GM19351 (cell line): ENCODE results near the gene SEMA6B.
"Not testable (repeated sequence)": the region's sequence is repeated elsewhere in the genome, so short reads cannot be mapped to it uniquely, and the experiment has no call there.

ENCODE experiments used
- ATAC-seq: cut with Tn5 transposase; IDR thresholded peaks from one replicate; pipeline ENCODE4 v1.9.1; 2021; ENCODE audit warnings: mild to moderate bottlenecking, moderate library complexity; ENCODE audit not compliant: unreplicated experiment

Gene SEMA6B

DNA sequence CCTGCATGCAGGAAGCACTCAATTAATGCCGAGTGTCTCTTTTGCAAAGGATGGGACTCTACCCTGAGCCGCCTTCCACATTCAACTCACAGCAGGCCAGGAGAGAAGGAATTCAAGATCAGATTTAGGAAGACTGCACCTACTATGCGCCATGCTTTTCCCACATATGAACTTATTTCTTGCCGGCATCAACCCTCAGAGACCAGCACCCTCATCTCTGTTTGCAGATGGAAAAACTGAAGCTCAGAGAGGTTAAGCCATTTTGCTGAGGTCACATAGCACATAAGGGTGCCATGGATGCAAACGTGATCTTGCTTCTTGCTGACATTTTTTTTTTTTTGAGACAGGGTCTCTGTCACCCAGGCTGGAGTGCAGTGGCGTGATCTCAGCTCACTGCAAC is 14.2 kb upstream of the SEMA6B start:
- no peak for ATAC-seq

DNA sequence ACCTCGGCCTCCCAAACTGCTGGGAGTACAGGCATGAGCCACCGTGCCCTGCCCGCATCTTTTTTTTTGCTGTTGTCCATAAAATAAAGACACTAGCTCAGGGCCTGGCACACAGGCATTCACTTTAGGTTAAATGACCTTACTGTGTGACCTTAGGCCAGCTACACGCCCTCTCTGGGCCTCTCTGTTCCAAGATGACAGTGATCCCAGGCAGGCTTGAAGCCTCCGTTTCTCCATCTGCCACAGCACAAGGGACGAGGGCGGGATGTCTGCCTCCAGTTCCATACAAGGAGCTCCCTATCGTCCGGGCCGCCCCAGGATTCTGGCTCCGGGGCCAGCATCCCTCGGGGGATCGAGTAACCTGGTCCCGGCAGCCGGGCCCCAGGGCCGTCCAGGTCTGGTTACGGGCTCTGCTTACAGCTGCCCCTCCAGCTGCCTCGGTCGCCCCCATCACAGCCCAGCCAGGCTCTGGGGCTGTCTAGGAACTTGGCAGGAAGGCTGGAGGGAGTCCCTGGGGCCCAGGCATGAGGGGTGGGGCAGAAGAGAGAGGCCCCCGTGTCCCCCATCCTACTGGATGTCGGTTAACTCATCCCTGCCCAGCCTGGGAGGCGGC is 11.9 kb upstream of the SEMA6B start:
- ATAC-seq: no peak

DNA sequence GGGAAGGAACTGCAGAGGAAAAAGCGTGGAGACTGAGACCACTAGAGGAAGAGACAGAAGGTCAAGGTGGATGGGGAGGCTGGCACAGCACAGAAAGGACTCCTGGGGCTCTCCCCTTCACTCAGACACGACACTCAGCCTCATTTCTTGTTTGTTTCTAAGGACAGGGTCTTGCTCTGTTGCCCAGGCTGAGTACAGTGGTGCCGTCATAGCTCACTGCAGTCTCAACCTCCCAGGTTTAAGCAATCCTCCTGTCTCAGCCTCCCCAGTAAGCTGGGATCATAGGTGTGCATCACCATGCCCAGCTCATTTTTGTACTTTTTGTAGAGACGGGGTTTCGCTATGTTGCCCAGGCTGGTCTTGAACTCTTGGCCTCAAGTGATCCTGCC is 11.4 kb upstream of the SEMA6B start:
- ATAC-seq: no peak

DNA sequence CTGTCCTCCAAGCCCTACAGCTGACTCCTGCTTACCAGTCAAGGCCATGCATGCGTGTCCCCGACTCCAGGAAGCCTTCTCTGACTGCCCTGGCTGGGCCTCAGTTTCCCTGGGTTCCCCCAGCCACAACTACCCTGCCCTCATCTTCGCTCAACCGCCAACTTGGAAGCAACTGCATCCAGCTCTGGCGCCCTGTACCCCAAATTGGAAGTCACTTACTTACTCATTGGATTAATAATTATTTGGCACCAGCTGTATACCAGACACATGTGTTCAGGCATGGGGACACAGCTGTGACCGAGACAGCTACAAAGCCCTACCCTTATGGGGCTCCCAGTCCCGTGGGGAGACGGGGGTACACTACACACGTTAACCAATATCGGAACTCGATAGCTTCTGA is 10.9 kb upstream of the SEMA6B start:
- ATAC-seq: no peak

DNA sequence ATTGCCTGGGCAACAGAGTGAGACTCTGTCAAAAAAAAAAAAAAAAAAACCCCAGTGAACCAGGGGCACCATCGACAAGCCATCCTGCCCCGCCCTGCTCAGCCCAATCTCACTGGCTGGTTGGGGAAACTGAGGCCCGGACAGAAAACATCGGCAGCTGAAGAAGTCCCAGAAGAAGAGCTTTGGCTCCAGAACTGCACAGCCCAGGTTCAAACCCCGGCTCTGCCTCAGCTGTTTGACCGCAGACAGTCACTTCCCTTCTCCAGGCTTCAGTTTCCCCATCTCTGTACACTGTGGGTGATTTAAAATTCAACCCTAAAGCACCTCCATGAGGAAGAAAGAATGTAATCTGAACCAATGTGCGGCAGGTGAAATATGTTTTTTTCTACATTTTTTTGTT is 9.4 kb upstream of the SEMA6B start:
- no peak for ATAC-seq

DNA sequence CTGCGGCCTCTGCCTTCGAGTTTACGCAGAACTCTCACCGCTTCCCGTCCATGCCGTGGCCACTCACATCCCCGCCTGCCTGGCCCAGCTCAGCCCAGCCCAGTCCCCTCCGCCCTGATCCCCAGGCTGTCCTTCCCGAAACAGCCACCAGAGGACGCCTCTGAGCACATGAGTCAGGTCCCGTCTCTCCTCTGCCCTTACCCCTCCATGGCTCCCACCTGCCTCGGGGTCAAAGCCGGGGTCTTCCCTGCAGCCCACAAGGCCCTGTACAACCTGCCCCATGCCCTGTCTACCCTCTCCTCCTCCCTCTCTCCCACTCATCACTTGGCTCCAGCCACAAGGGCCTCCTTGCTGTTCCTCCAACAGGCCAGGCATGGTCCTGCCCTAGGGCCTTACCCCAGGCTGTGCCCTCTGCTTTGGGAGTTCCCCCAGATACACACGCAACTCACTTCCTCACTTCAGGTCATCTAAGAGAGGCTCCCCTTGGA is 8.1 kb upstream of the SEMA6B start:
- no peak for ATAC-seq

DNA sequence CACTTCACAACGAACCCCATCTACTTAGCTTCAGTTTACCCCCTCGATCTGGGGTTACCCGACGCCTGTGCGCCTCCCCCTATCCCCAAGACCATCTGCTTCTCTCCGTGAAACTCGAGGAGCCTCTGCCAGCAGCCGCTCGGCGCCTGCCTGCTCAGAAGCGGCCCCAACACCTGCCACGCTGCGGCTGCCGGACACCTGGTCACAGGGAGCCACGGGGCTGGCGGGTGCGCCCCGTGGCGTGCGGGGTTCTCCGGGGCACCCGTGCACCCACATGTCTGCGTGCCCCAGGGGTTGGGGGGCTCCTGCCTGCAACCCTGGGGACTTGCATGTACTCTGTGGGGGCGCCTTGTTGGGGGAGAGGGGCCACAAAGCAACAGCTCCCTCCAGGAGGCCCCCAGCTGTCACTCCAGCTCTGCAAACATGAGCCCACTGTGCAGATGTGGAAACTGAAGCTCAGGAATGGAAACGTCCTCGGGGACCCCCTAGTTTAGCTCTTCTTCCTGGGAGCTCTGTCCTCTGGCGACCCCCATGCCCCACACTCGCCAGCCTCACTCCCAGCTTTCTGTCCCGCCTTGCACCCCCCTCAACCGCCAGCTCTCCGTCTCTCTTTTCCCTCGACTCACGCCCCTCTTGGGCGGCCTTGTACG is 7.0 kb upstream of the SEMA6B start:
- no peak for ATAC-seq

DNA sequence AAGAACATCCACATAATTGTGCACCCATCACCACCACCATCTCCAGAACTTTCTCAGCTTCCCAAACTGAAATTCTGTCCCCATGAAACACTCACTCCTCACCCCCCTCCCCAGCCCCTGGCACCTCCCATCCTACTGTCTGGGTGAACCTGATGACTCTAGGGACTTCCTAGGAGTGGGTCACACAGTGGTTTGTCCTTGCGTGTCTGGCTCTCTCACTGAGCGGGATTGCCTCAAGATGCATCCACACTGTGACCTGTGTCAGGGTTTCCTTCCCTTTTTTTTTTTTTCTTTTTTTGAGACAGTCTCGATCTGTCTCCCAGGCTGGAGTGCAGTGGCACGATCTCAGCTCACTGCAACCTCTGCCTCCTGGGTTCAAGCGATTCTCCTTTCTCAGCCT is 4.1 kb upstream of the SEMA6B start:
- not testable (repeated sequence) for ATAC-seq

DNA sequence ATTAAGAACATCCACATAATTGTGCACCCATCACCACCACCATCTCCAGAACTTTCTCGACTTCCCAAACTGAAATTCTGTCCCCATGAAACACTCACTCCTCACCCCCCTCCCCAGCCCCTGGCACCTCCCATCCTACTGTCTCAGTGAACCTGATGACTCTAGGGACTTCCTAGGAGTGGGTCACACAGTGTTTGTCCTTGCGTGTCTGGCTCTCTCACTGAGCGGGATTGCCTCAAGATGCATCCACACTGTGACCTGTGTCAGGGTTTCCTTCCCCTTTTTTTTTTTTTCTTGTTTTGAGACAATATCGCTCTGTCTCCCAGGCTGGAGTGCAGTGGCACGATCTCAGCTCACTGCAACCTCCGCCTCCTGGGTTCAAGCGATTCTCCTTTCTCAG is 2.6 kb upstream of the SEMA6B start:
- ATAC-seq: not testable (repeated sequence)

DNA sequence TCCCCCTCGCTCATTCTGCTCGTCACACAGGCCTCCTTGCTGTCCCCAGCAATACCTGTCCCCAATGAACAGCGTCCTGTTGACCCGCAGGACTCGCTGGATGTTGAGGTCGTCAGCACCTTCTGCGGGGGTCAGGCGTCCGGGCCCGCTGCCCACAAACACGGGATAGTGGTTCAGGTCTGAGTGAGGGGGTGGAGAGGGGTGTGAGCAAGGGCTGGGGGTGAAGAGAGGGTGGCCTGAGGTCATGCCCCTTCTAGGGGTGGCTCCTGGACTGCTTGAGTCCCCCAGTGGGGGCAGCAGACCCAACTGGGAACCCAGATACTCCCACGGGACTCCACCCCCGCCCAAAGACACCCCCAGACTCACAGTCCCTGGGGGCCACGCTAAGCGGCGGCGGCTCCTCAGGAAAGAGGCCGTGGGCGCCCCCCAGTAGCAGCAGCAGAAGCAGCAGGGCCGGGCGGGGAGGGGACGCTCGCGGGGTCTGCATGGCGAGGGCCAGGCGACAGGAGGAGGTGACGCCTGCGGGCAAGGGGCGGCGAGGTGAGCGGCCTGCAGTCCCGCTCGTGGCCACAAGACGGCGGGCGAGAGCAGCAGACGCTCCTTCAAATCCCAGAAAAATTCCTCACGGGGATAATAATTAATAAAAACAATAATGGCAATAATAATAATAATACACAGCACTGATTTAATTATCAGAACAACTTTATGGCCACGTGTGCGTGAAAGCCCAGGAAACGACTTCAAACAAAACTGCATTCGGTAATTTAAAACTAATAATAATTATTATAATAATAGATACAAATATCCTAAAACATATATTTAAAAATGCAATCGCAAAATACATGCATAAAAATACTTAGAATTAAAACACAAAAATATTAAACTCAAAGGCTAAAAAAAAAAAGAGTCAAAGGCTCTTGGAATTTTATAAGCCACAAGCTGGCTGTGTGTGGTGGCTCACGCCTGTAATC is 1.2 kb downstream of the SEMA6B start:
- ATAC-seq: no peak

DNA sequence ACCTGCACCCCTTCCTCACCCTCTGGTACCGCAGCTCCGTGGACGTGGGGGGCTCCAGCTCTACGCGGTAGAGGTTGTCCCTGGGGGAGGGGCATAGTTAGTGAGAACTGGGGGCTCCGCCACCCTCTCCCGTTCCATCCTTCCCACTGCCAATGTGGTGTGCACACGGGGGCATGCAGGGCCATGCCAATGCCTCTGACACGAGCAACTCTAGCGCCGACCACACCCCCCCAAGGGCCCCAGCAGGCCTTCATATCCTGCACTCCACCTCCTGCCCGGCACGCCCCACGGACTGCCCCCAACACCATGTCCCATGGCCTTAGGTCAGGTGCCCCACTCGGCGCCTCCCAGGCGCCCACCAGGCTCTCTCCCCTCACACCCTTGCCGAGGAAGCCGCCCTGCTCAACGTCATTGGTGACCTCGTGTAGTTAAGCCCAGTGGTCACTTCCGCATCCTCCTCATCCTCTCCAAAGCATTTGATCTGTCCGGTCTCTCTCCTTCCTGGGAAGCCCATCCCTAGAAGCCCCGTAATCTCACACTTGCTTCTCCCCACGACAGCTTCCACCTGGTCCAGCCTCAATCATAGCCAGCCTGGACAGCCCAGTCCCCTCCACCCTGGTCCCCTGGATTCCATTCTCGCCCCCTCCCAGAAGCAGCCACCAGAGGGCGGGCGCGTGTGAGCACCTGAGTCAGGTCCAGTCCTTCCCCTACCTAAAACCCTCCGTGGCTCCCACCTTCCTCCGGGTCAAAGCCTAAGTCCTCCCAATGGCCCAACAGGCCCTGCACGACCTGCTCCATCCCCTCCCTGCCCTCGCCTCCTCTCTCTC is 2.1 kb downstream of the SEMA6B start:
- ATAC-seq: no peak

DNA sequence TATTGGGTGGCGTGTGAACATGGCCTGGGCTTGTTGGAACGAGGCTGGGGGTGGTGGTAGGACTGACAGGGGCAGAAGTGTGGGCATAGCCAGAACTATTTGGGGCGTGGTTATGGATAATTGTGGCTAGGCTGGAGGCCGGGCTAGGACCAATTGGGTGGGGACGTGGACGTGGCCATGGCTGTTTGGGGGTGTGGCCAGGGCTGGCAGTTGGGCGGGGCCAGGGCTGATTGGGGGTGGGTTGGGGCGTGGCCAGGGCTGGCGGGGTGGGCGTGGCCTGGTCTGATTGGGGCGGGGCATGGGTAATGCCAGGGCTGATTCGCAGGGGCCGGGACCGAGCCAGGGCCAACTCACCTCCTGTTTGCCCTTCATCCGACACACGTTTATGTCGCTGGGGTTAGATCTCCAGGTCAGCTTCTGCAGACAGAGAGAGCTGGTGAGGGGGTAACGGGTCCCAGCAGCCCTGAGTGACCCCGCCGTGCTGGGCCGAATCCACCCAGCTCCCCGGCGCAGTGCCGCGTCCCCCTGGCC is 2.8 kb downstream of the SEMA6B start:
- ATAC-seq: no peak

DNA sequence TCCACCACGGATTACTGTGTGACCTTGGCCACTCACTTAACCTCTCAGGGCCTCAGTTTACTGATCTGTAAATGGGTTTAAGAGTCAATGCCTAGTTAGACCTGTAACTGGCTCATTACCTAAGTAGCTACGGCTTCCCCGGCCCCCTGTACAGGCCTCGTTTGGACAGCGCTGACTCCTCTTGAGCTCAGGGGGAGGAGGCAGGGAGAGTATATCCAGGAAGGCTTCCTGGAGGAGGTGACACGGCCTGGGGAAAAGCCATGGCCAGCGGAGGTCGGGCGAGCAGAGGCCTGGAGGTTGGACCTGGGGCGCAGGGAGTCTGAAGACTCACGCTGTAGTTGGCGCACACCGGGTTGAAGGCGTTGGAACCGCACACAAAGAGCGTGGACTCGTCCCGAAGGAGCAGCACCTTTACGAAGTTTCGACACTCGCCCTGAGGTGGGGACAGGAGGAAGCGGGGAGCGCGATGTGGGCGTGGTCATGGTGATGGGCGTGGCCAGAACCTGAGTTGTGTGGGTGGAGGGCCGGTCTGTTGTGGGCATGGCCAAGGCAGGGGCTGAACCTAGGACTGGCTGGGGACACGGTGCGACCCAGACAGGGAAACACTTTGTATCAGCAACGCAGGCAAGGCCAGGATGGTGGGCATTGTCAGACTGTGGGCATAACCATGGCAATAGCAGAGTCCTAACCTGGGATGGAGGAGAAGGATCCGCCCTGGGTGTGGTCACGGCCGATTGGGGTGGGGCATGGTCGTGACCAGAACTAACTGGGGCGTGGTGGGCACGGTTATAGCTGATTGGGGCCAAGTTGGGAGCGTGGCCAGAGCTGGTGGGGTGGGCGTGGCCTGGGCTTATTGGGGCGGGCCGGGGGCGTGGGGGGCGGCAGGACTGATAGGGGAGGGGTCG is 3.6 kb downstream of the SEMA6B start:
- no peak for ATAC-seq

DNA sequence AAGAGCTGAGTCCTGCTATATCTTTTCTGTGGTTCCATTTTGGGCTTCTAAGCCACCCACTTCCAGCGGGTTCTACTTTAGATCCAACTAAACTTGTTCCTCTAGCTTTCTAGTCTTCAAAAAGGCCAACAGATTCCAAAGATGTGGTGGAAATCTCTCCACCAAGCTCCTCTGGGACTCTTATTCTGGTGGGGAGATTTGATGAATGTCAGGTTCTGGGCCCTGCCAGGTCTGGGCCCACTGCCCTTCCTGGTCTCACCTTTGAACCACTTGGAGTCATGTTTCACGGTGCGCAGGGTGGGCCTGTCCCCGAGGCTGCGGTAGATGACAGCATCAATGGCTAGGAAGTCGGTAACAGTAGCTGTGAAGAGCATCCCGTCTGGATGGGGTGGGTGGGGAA is 4.8 kb downstream of the SEMA6B start:
- ATAC-seq: no peak

DNA sequence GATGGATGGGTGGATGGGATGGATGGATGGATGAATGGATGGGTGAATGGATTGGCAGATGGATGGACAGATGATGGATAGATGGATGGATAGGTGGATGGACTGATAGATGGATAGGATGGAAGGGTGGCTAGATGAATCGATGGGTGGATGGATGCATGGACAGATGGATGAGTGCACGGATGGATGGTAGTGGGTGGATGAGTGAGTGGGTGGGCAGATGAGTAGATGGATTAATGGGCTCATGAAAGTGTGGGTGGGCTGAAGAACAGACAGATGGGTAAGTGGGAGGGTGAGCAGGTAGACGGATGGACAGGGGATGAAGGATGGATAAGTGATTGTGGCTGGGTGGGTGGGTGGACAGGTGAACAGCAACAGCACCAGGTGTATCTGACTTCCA is 5.7 kb downstream of the SEMA6B start:
- ATAC-seq: no peak

DNA sequence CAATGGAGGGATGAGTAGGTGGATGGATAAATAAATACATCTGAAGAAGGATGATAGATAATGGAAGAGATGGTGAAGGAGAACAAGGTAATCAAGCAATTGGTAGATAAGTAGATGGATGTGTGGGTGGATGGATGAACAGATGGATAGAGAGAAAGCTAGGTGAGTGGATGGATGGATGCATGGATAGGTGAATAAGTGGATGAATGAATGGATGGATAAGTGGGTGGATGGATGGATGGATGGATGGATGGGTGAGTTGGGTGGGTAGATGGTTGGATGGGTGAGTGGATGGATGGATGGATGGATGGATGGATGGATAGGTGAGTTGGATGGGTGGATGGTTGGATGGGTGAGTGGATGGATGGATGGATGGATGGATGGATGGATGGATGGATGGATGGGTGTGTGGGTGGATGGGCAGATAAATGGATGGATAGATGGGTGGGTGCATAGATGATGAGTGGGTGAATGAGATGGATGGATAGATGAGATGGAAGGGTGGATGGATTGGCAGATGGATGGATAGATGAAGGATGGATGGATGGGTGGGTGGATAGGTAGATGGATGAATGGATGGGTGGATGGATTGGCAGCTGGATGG is 6.3 kb downstream of the SEMA6B start:
- no peak for ATAC-seq

DNA sequence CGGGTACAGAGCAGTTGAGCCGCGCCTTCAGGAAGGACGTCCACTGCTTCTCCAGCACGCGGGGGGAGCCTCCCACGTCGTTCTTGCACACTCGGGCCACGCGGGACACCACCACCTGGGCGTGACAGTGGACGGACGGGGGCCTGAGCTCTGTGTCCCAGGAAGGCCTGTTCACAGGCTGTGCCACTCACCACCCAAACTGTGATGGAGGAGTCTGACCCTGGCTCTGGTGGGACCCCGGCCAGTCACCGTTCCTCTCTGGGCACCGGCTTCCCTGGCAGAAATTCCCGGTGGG is 7.0 kb downstream of the SEMA6B start:
- no peak for ATAC-seq

DNA sequence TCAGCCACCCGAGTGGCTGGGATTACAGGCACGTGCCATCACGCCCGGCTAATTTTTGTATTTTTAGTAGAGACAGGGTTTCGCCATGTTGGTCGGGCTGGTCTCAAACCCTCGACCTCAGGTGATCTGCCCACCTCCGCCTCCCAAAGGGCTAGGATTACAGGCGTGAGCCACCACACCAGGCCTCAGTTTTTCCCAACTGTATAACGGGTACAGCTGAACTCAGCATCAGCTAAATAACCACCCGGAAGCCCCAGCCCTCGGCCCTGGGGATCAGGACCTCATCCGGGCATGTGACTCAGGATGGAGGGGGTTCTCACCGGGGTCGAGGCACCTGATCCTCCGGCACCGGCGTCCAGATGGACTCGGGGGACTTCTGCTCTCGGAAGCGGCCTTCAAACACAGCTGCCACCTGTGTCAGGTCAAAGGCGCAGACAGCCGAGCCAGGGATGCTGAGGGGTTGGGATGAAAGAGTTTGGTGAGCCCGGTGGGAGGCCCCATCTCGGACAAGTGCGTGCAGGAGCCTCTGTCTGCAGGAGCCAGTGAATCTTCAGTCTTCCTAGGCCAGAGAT is 8.9 kb downstream of the SEMA6B start:
- ATAC-seq: no peak

DNA sequence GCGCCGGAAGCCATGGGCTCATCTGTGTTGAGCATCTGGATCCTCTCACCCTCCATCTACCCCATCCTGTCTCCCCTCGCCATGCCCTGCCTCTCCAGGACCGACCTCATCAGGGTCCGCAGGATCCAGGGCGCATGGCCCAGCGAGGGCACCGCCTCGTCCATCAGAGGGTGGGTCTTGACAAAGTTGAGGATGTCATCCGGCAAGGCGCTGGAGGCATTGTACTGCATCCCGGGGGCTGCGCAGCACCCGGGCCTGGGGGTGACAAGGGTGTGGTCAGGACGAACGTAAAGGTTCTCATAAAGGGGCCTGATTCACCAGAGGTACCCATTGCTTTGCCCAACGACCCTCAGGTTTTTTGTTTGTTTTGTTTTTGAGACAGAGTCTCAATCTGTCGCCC is 9.5 kb downstream of the SEMA6B start:
- ATAC-seq: no peak
